H54 (cell line): ENCODE results near the gene MLYCD.

Source experiments
- DNase-seq: peaks from one replicate; pipeline ENCODE4 v3.0.0; 2011; ENCODE audit warnings: low spot score, mixed read lengths; ENCODE audit not compliant: insufficient read length
- FAIRE-seq: peaks from 3 replicates; lab custom pipeline; 2011; peaks lifted over from hg19 to GRCh38; lab: Jason Lieb, UNC
- POLR2A ChIP-seq: IDR thresholded peaks from 2 replicates; pipeline ENCODE4 v1.6.1; 2011; ENCODE audit warnings: low read depth, mild to moderate bottlenecking, low read length

Gene MLYCD

GRCh38 chr16:83886199-83886971, 12.5 kb upstream of the MLYCD start:
- no peak for DNase-seq
- TF ChIP-seq POLR2A: no peak
- no peak for FAIRE-seq

- no peak for FAIRE-seq
- DNase-seq: no peak
- no peak for TF ChIP-seq POLR2A
These were observed 11.8 kb upstream of the MLYCD start for GRCh38 chr16:83887080-83887479.

- DNase-seq: no peak
- no peak for TF ChIP-seq POLR2A
These were observed 11.4 kb upstream of the MLYCD start for GRCh38 chr16:83887564-83887963.

GRCh38 chr16:83888672-83889044, 10.3 kb upstream of the MLYCD start:
- DNase-seq (no peak), FAIRE-seq (no peak)
- no peak for TF ChIP-seq POLR2A

More at GRCh38 chr16:83887564-83887963, 11.4 kb upstream of the MLYCD start:
- FAIRE-seq: no peak

GRCh38 chr16:83890359-83890758, 8.6 kb upstream of the MLYCD start:
- DNase-seq: no peak
- no peak for FAIRE-seq
- no peak for TF ChIP-seq POLR2A

GRCh38 chr16:83891742-83892141, 7.2 kb upstream of the MLYCD start:
- no peak for TF ChIP-seq POLR2A
- no peak for FAIRE-seq
- no peak for DNase-seq

- no peak for TF ChIP-seq POLR2A
- no peak for FAIRE-seq
These were observed 3.7 kb upstream of the MLYCD start for GRCh38 chr16:83895243-83895642.

GRCh38 chr16:83895942-83896341, 3.0 kb upstream of the MLYCD start:
- no peak for DNase-seq
- no peak for TF ChIP-seq POLR2A
- FAIRE-seq: no peak

More at GRCh38 chr16:83895243-83895642, 3.7 kb upstream of the MLYCD start:
- no peak for DNase-seq

GRCh38 chr16:83899272-83899897, 470 bp downstream of the MLYCD start:
- DNase-seq (no peak), FAIRE-seq (no peak)
- TF ChIP-seq POLR2A: no peak; the same call in 1 of the 2 replicates

- no peak for DNase-seq
- FAIRE-seq: no peak
- no peak for TF ChIP-seq POLR2A
These were observed 1.1 kb downstream of the MLYCD start for GRCh38 chr16:83899978-83900377.

GRCh38 chr16:83900571-83900970, 1.7 kb downstream of the MLYCD start:
- TF ChIP-seq POLR2A: no peak
- DNase-seq (no peak), FAIRE-seq (no peak)

- FAIRE-seq (no peak), DNase-seq (no peak)
- TF ChIP-seq POLR2A: no peak
These were observed 2.2 kb downstream of the MLYCD start for GRCh38 chr16:83901101-83901500.

- FAIRE-seq (no peak), DNase-seq (no peak)
- no peak for TF ChIP-seq POLR2A
These were observed 4.8 kb downstream of the MLYCD start for GRCh38 chr16:83903751-83904150.

- FAIRE-seq (no peak), DNase-seq (no peak)
- no peak for TF ChIP-seq POLR2A
These were observed 7.8 kb downstream of the MLYCD start for GRCh38 chr16:83906683-83907082.

- FAIRE-seq (no peak), DNase-seq (no peak)
- no peak for TF ChIP-seq POLR2A
These were observed 8.2 kb downstream of the MLYCD start for GRCh38 chr16:83907111-83907510.
